Spinal cord (tissue), 10 donors: ENCODE data around the gene PTGIR. TPM values are rescaled to one million over a fixed set of nuclear protein-coding genes. Genes with fewer than 3 reads are reported as not detected.

ENCODE experiments used
- DNase-seq, 6 donors: peaks; one replicate each; pipeline versions ENCODE4 v3.0.0 to v3.0.0-alpha.2; 2013 to 2015; ENCODE audit warnings: low spot score in 6 of 6, low read depth in 4 of 6
- H3K27ac ChIP-seq: one replicate; pipeline ENCODE4 v1.5.1; 2013; ENCODE audit warnings: low read depth, low read length, control low read depth
- H3K27me3 ChIP-seq: one replicate; pipeline ENCODE4 v1.6.1; 2013; ENCODE audit warnings: low read length; ENCODE audit not compliant: control insufficient read depth, insufficient read depth
- H3K36me3 ChIP-seq: one replicate; pipeline ENCODE4 v1.6.1; 2013; ENCODE audit warnings: low read length; ENCODE audit not compliant: control insufficient read depth, insufficient read depth
- H3K4me1 ChIP-seq: one replicate; pipeline ENCODE4 v1.6.1; 2013; ENCODE audit warnings: low read length; ENCODE audit not compliant: control insufficient read depth, insufficient read depth
- H3K4me3 ChIP-seq: one replicate; pipeline ENCODE4 v1.5.1; 2013; ENCODE audit warnings: low read depth, low read length, control low read depth
- H3K9me3 ChIP-seq: one replicate; pipeline ENCODE4 v1.6.1; 2013; ENCODE audit warnings: low read length; ENCODE audit not compliant: control insufficient read depth, insufficient read depth
- WGBS: methylation state at CpG from one replicate; pipeline ENCODE4 v1.1.5; 2013; ENCODE audit warnings: missing lambda C conversion rate; ENCODE audit not compliant: insufficient coverage; 5-methylcytosine and 5-hydroxymethylcytosine counted together
- long read RNA-seq, 4 donors: transcript quantifications; one replicate each; lab custom pipeline, GENCODE V29; 2026
- polyA plus RNA-seq, 2 donors: library from polyadenylated mRNA; unstranded; fragments of 120-200 nt; gene quantifications; one replicate each; pipeline ENCODE4 v1.2.1, GENCODE V29; 2013; ENCODE audit not compliant: insufficient read length in 2 of 2
- total RNA-seq, 2 donors: library from RNA; depleted of rRNA in 1 of 2; stranded (reverse); fragments of 120-200 nt in 1 of 2; fragments of >200 nt in 1 of 2; gene quantifications; one replicate each; pipeline versions ENCODE4 v1.2.3 to v1.2.4, GENCODE V29; 2013 to 2014
- donor health status: healthy.

The PTGIR gene, protein sequence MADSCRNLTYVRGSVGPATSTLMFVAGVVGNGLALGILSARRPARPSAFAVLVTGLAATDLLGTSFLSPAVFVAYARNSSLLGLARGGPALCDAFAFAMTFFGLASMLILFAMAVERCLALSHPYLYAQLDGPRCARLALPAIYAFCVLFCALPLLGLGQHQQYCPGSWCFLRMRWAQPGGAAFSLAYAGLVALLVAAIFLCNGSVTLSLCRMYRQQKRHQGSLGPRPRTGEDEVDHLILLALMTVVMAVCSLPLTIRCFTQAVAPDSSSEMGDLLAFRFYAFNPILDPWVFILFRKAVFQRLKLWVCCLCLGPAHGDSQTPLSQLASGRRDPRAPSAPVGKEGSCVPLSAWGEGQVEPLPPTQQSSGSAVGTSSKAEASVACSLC
- total RNA-seq (1 to 10 TPM in 1 of 2 donors, under 1 TPM in 1; 0.77 to 1.9 TPM), polyA plus RNA-seq (under 1 TPM; 0.62 to 0.65 TPM)
- long read RNA-seq, donor 1, partial matches to known transcripts: 0 of 1 reads
- long read RNA-seq, donor 1, other reads (novel, unspliced or antisense): 0 of 1 reads
- long read RNA-seq, donor 2: 0 reads
- long read RNA-seq, donor 3: 0 reads
- long read RNA-seq, donor 4, transcript PTGIR-203 (1 exons, 2,026 nt): major isoform, 8 of 13 reads
- long read RNA-seq, donor 4, transcript PTGIR-201 (3 exons, 2,107 nt): minor isoform, 5 of 13 reads
- long read RNA-seq, donor 4, partial matches to known transcripts: 0 of 13 reads
- long read RNA-seq, donor 4, other reads (novel, unspliced or antisense): 0 of 13 reads

- no peaks in the 10 kb centered on the region for H3K27me3 ChIP-seq
- no peaks in the 10 kb centered on the region for H3K9me3 ChIP-seq
- peak within 1 kb of the TSS; percentile 10 for H3K27ac ChIP-seq
- DNase-seq: no peak
- H3K36me3 ChIP-seq: no peaks in the 10 kb centered on the region
- H3K4me3 ChIP-seq: no peak within 1 kb of the TSS
- WGBS: 28% methylated on average over 13 of the region's 13 CpGs
- peaks cover 24% of the 10 kb centered on the region for H3K4me1 ChIP-seq
Measured at GRCh38 chr19:46624958-46625661, at the start of gene PTGIR. PTGIR (minus strand) TSS chr19:46625089; CDS start chr19:46624225, 864 bp downstream.

DNA sequence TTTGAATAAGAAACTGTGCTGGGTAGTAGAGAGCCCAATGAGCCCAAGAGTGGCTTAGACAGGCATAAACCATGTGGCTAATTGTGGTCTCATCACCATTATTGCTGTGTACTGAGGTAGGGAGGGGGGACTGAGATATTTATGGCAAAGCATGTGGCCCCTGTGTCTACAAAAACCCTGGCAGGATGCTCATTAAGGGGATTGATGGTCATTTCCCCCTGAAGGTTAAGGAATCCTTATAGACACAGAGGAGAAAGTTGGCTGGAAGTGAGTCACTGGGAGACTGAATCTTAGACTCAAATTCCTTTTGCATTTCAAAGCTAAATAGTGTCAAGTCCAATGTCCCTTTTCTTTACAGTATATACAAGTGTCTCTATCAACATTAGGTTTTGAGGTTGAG is 45.9 kb upstream of the PTGIR start:
- H3K9me3 ChIP-seq: no peaks in the 10 kb centered on the region
- H3K27me3 ChIP-seq: no peaks in the 10 kb centered on the region
- H3K36me3 ChIP-seq: peaks cover 30% of the 10 kb centered on the region
- no peak for DNase-seq
- H3K27ac ChIP-seq: no peak overlapping the region
- no peak overlapping the region for H3K4me3 ChIP-seq
- H3K4me1 ChIP-seq: no peaks in the 10 kb centered on the region

DNA sequence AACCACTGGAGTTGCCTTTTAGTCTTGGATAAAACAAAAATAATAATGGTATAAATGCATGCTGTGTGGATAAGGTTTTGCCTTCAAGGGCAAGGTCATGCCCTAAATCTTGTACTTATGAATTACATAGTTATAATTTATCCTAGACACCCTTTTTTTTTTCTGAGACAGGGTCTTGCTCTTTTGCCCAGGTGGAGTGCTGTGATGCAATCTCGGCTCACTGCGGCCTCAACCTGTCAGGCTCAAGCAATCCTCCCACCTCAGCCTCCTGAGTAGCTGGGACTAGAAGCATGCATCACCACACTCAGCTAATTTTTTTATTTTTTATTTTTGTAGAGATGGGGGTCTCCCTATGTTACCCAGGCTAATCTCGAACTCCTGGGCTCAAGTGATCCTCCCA is 43.8 kb upstream of the PTGIR start:
- Histone ChIP-seq H3K27me3 (no peaks in the 10 kb centered on the region), H3K9me3 (no peaks in the 10 kb centered on the region), H3K4me1 (no peaks in the 10 kb centered on the region), H3K27ac (no peak overlapping the region), H3K36me3 (peaks cover 9% of the 10 kb centered on the region), H3K4me3 (no peak overlapping the region)
- DNase-seq: no peak
- no CpG with 5 or more reads among the region's 3 CpGs for whole genome bisulfite sequencing

GRCh38 chr19:46665072-46665471 is 40.2 kb upstream of the PTGIR start:
- H3K27me3 ChIP-seq: no peaks in the 10 kb centered on the region
- H3K9me3 ChIP-seq: no peaks in the 10 kb centered on the region
- H3K27ac ChIP-seq: no peak overlapping the region
- no peaks in the 10 kb centered on the region for H3K36me3 ChIP-seq
- H3K4me1 ChIP-seq: peaks cover 11% of the 10 kb centered on the region
- 88% methylated on average over 2 of the region's 8 CpGs for WGBS
- DNase-seq: no peak
- H3K4me3 ChIP-seq: no peak overlapping the region

DNA sequence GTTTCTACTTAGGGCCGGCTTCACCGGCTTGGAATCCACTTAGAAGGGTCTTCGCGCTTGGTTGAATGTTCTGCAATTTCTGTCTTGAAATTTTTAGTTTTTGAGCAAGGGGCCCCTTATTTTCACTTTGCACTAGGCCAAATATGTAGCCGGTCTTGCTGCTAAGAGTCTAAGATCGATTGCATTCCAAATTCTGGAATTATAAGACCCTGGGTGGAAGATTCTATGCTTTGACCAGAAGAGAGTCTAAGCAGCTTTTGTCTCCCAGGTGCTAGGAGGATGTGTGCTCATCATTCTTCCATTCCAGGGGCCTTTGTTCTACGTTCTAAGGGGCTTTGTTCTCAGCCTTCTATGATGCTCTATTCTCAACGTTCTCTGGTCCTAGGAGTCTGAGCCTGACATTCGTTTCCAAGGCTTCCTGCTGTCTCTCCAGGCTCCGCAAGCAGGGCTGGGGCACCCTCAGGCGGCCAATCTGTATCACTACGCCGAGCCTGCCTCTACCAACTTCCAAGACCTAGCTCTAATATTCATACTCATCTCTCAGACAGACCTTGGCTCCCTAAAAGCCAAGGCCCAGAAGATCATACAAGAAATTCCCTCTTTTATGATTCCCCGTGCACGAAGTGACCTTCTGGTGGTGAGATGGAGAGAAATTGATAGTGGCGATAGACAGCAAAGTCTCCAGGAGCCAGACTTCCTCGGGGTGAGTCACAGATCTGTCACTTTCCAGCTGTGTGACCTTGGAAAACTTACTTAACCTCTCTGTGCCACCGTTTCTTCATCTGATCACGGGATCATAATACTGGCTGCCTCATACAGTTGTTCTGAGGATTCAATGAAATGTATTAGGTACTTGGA is 37.1 kb upstream of the PTGIR start:
- Histone ChIP-seq H3K27ac (peak overlapping the region; percentile 85), H3K4me1 (peaks cover 24% of the 10 kb centered on the region), H3K36me3 (peaks cover 2% of the 10 kb centered on the region), H3K4me3 (peak overlapping the region; percentile 36), H3K9me3 (no peaks in the 10 kb centered on the region), H3K27me3 (no peaks in the 10 kb centered on the region)
- DNase-seq: peak in 5 of 6 donors; percentile 65 to 96 (median 79)
- WGBS: 0% methylated on average over 7 of the region's 19 CpGs

DNA sequence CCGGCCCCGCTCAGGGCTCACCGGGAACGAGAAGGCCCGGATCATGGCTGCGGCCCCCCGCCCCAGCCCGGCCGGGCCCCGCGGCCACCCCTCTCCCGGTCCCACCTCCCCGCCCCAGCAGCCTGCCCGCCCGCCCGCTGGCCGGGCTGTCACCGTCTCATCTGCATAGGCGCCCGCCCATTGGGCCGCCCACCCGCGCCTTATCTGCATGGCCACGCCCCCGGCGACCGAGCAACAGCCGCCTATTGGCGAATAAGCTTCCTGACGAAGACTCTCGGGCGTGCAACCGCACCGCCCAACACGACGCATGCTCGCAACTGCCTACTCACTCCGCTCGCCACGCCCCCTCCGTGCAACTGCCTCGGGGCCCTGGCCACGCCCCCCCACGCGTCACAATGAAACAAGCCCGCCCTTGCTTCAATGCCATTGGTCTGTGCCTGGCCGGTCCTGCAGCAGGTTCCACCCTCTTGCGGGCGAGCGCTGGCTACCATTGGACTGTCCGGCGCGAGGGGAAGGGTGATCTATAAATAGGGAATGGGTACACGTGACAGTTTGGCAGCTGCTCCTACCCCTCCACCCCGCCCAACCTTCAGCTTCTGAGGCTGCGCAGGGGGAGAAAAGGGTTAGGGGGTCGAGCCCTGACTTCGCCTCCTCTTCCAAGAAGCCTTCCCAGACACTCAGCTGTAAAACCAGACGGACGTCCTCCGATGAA is 36.3 kb upstream of the PTGIR start, which contains the start of gene DACT3:
DACT3 (minus strand) TSS at position 163 of the 712 bp plus-strand sequence; CDS start at position 45, 118 bp downstream.
- 0% methylated on average over 45 of the region's 61 CpGs for WGBS
- Histone ChIP-seq H3K9me3 (no peaks in the 10 kb centered on the region), H3K4me3 (peak within 1 kb of the TSS; percentile 71), H3K4me1 (peaks cover 24% of the 10 kb centered on the region), H3K36me3 (peaks cover 5% of the 10 kb centered on the region), H3K27ac (peak within 1 kb of the TSS; percentile 85), H3K27me3 (no peaks in the 10 kb centered on the region)
- peak; percentile 97 to 100 (median 100) for DNase-seq

DNA sequence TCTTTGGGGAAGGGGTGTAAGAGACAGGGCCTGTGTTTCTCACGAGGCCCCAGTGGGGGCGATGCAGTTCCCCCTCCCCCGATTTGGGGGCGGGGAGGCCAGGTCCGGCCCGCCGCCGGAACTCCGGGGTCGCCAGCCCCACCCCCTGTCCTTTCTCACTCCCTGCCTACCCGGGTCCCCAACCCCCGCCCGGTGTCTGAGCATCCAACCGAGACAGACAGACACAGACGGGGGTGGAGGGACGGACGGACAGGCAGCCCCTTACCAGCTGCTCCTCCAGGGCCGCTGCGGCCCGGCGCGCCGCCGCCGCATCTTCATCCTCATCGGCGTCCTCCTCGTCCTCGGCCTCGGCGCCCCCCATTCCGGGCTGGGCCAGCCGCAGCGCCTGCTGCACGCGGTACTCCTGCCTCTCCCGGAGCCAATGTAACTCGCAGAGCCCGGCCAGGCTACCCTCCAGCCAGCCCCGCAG is 35.7 kb upstream of the PTGIR start:
- H3K27me3 ChIP-seq: no peaks in the 10 kb centered on the region
- peaks cover 7% of the 10 kb centered on the region for H3K36me3 ChIP-seq
- peak overlapping the region; percentile 71 for H3K4me3 ChIP-seq
- peak overlapping the region; percentile 81 for H3K27ac ChIP-seq
- peak in 1 of 6 donors; percentile 7 for DNase-seq
- H3K4me1 ChIP-seq: peaks cover 24% of the 10 kb centered on the region
- WGBS: under 1% methylated on average over 39 of the region's 40 CpGs
- H3K9me3 ChIP-seq: no peaks in the 10 kb centered on the region

DNA sequence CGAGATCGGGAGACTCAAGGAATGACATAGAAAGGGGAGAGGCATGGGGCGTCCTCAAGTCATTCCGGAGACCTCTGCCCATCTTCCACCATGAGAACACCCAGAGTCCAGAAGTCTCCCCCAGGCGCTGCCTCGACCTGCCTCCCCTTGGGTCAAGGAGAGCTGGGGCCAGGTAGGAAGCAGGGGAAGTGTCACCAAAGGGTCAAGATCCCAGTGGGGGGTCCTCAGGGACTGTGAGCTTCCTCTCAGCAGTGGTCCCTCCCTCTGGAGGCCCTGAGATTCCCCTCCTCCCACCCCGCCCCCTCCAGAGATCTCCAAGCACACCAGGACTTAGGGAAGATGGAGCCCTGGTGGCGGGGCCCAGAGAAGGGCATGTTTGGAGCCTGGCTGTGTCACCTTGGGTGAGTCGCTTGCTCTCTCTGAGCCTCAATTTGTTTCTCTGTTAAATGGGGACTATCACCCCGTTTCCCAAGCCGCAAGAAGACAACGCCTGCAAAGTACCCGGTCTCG is 35.2 kb upstream of the PTGIR start:
- Histone ChIP-seq H3K27me3 (no peaks in the 10 kb centered on the region), H3K4me3 (peak overlapping the region; percentile 71), H3K4me1 (peaks cover 29% of the 10 kb centered on the region), H3K27ac (peak overlapping the region; percentile 81), H3K9me3 (no peaks in the 10 kb centered on the region), H3K36me3 (peaks cover 7% of the 10 kb centered on the region)
- WGBS: 2% methylated on average over 13 of the region's 14 CpGs
- peak in 3 of 6 donors; percentile 15 to 74 (median 71) for DNase-seq
